DOHH2 (cell line): Measurements from ENCODE around the gene TMEM97.

Experiments used
- H3F3A ChIP-seq: fragments of 200-600 bp; sonication (generic), shearing (Covaris generic); 2 replicates; pipeline ENCODE4 v1.6.0; 2016; ENCODE audit warnings: antibody characterized with exemption, mild to moderate bottlenecking; ENCODE audit not compliant: control insufficient read depth, insufficient read depth
- H3K27ac ChIP-seq: fragments of 200-600 bp; sonication (generic); 2 replicates; pipeline ENCODE4 v1.5.1; 2014; ENCODE audit warnings: low read depth, mild to moderate bottlenecking, low read length, moderate library complexity
- H3K27me3 ChIP-seq: fragments of 200-600 bp; sonication (generic); 2 replicates; pipeline ENCODE4 v1.6.1; 2014; ENCODE audit warnings: mild to moderate bottlenecking, low read length, mixed read lengths; ENCODE audit not compliant: control insufficient read depth
- H3K36me3 ChIP-seq: fragments of 200-600 bp; sonication (generic); 2 replicates; pipeline ENCODE4 v1.6.1; 2014; ENCODE audit warnings: mild to moderate bottlenecking, low read length, moderate library complexity, mixed read lengths; ENCODE audit not compliant: control insufficient read depth
- H3K4me1 ChIP-seq: fragments of 200-600 bp; sonication (generic); 2 replicates; pipeline ENCODE4 v1.6.1; 2014; ENCODE audit warnings: mild to moderate bottlenecking, low read length, mixed read lengths; ENCODE audit not compliant: control insufficient read depth
- H3K4me2 ChIP-seq: fragments of 200-600 bp; sonication (generic); 2 replicates; pipeline ENCODE4 v1.6.0; 2014; ENCODE audit warnings: mild to moderate bottlenecking, low read length, moderate library complexity
- H3K4me3 ChIP-seq: fragments of 200-600 bp; sonication (generic); 2 replicates; pipeline ENCODE4 v1.5.1; 2014; ENCODE audit warnings: mild to moderate bottlenecking, low read length, mixed read lengths
- H3K79me2 ChIP-seq: fragments of 200-600 bp; sonication (generic); 2 replicates; pipeline ENCODE4 v1.6.1; 2014; ENCODE audit warnings: mild to moderate bottlenecking, low read length, mixed read lengths; ENCODE audit not compliant: control insufficient read depth
- H3K9me2 ChIP-seq: fragments of 200-600 bp; sonication (generic); replicated peaks from 2 replicates; pipeline ENCODE4 v1.6.1; 2014; ENCODE audit warnings: mild to moderate bottlenecking, low read length, mixed read lengths; ENCODE audit not compliant: control insufficient read depth
- H3K9me3 ChIP-seq: fragments of 200-600 bp; sonication (generic); 2 replicates; pipeline ENCODE4 v1.6.1; 2014; ENCODE audit warnings: antibody characterized with exemption, low read length, mixed read lengths; ENCODE audit not compliant: control insufficient read depth, insufficient read depth
- H4K20me1 ChIP-seq: fragments of 200-600 bp; sonication (generic); 2 replicates; pipeline ENCODE4 v1.6.0; 2014; ENCODE audit warnings: low read depth, mild to moderate bottlenecking, antibody characterized with exemption, low read length, moderate library complexity; ENCODE audit not compliant: control insufficient read depth, insufficient read depth
- EZH2phosphoT487 ChIP-seq: fragments of 200-600 bp; sonication (generic); IDR thresholded peaks from 2 replicates; pipeline ENCODE4 v1.6.1; 2017; ENCODE audit warnings: borderline replicate concordance, mild to moderate bottlenecking, antibody characterized with exemption, low read length, moderate library complexity, mixed read lengths
- TF ChIP-seq, protein P1 (sequence below): fragments of 200-600 bp; sonication (generic); IDR thresholded peaks from one replicate; pipeline ENCODE4 v1.5.1; 2014; ENCODE audit warnings: antibody characterized with exemption, mild to moderate bottlenecking, low read depth, low read length; ENCODE audit not compliant: poor library complexity, severe bottlenecking

TMEM97 gene

DNA sequence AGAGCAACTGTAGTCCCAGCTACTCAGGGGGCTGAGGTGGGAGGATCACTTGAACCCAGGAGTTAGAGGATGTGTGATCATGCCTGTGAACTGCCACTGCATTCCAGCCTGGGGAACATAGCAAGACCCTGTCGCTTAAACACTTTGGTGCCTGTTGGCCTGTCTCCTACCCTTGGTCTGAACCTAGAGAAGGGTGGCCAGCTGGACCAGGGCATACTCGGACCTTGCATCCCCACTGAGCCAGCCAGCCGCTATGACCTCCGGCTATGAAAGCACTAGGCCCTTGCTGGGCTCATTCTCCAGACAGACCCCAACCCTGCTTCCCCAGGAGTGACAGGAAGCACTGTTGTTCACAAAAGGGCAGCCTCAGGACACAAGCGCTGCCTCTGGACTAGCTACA is 11.7 kb downstream of the TMEM97 start:
- peaks cover 22% of the 10 kb centered on the region for H3F3A ChIP-seq
- H3K36me3 ChIP-seq = peaks cover 38% of the 10 kb centered on the region
- H3K27ac ChIP-seq = no peak overlapping the region

DNA sequence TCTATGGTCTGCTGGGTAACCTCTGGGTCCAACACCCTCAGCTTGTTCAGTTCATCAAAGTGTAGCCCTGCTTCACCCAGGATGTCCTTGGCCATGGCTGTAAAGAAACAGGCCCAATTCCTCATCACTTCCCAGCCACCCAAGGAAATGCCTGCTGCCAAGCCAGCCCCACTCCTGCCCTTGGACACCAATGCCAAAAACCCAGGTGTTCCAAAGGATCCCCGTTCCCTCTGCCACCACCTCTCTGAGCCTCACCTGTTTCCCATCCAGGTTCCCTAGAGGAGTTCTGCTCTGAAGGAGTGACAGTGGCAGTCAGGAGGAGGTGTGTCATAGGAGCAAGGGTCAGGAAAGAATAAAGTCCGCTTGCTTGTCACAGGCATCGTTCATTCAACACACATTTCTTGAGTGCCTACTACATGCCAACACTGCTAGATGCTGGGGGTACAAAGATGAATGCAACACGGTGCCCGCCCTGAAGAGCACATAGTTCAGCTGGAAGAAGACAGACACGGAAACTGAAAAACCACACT is 13.0 kb downstream of the TMEM97 start:
- Histone ChIP-seq H3K27me3 (no peaks in the 10 kb centered on the region), H4K20me1 (no peaks in the 10 kb centered on the region; the same call in 1 of the 2 replicates), H3K36me3 (peaks cover 26% of the 10 kb centered on the region), H3F3A (peaks cover 22% of the 10 kb centered on the region), H3K4me1 (peaks cover 19% of the 10 kb centered on the region), H3K9me2 (no peaks in the 10 kb centered on the region), H3K4me2 (no peak overlapping the region), H3K27ac (no peak overlapping the region), H3K9me3 (no peaks in the 10 kb centered on the region), H3K4me3 (no peak overlapping the region), H3K79me2 (peaks cover 29% of the 10 kb centered on the region)
- TF ChIP-seq EZH2phosphoT487 = no peak
- TF ChIP-seq, protein P1, sequence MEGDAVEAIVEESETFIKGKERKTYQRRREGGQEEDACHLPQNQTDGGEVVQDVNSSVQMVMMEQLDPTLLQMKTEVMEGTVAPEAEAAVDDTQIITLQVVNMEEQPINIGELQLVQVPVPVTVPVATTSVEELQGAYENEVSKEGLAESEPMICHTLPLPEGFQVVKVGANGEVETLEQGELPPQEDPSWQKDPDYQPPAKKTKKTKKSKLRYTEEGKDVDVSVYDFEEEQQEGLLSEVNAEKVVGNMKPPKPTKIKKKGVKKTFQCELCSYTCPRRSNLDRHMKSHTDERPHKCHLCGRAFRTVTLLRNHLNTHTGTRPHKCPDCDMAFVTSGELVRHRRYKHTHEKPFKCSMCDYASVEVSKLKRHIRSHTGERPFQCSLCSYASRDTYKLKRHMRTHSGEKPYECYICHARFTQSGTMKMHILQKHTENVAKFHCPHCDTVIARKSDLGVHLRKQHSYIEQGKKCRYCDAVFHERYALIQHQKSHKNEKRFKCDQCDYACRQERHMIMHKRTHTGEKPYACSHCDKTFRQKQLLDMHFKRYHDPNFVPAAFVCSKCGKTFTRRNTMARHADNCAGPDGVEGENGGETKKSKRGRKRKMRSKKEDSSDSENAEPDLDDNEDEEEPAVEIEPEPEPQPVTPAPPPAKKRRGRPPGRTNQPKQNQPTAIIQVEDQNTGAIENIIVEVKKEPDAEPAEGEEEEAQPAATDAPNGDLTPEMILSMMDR = no peak

More for the DNA sequence above, 11.7 kb downstream of the TMEM97 start:
- H3K9me2 ChIP-seq = no peaks in the 10 kb centered on the region
- H3K27me3 ChIP-seq = no peaks in the 10 kb centered on the region
- H3K79me2 ChIP-seq = peaks cover 29% of the 10 kb centered on the region
- no peaks in the 10 kb centered on the region for H3K9me3 ChIP-seq
- peaks cover 10% of the 10 kb centered on the region for H3K4me1 ChIP-seq
- H3K4me2 ChIP-seq = no peak overlapping the region
- peaks cover 5% of the 10 kb centered on the region; the same call in 1 of the 2 replicates for H4K20me1 ChIP-seq
- TF ChIP-seq, protein P1 = no peak
- TF ChIP-seq EZH2phosphoT487 = no peak
- no peak overlapping the region for H3K4me3 ChIP-seq

DNA sequence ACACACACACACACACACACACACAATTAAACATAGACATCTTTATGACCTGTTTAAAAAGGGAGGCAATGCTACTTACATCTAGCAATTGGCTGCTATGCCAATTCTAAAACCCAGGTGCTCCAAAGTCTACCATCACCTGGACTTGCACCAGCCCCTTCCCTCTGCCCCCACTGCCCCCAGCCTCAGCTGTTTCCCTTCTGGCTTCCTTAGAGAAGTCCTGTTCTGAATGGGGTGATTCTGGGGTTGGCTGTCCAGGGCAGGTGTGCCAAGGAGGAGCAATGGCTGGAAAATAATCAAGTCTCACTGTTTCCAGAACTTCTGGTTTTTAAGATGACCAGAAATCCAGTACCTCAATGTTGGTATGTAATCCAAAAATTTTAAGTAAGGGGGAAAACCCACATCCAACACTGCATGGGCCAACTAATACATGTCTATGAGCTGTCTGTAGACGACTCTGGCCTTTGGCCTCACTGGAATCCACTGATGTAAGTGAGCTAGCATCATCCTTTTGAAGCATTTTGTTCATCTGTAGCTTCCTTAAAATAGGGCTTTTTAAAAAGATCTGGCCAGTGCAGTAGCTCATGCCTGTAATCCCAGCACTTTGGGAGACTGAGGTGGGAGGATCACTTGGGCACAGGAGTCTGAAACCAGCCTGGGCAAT is 14.2 kb downstream of the TMEM97 start:
- no peaks in the 10 kb centered on the region for H3K9me2 ChIP-seq
- peaks cover 13% of the 10 kb centered on the region for H3K36me3 ChIP-seq
- no peak for TF ChIP-seq EZH2phosphoT487
- TF ChIP-seq, protein P1 = no peak
- no peaks in the 10 kb centered on the region for H3K9me3 ChIP-seq
- H3K27ac ChIP-seq = no peak overlapping the region
- peaks cover 20% of the 10 kb centered on the region for H3K4me1 ChIP-seq
- H3K4me2 ChIP-seq = no peak overlapping the region
- no peaks in the 10 kb centered on the region for H3K27me3 ChIP-seq
- peaks cover 32% of the 10 kb centered on the region for H3K79me2 ChIP-seq
- H4K20me1 ChIP-seq = no peaks in the 10 kb centered on the region
- H3K4me3 ChIP-seq = no peak overlapping the region
- peaks cover 10% of the 10 kb centered on the region for H3F3A ChIP-seq
